Measurements from ENCODE around the gene KIAA0513.

Gene KIAA0513

GRCh38 chr16:85123891-85124635, 96.5 kb downstream of the KIAA0513 start:
- no peak for DNase-seq

GRCh38 chr16:85124636-85125346, 97.2 kb downstream of the KIAA0513 start:
- no peak for DNase-seq

- no peak for DNase-seq
These were observed 98.2 kb downstream of the KIAA0513 start for GRCh38 chr16:85125570-85126393.

GRCh38 chr16:85126394-85126704, 98.8 kb downstream of the KIAA0513 start:
- DNase-seq, result no peak

- no peak for DNase-seq
These were observed 99.2 kb downstream of the KIAA0513 start for GRCh38 chr16:85126705-85127378.

GRCh38 chr16:85127379-85127723, 99.8 kb downstream of the KIAA0513 start:
- no peak for DNase-seq

GRCh38 chr16:85128079-85128837, 100.7 kb downstream of the KIAA0513 start:
- no peak for DNase-seq

GRCh38 chr16:85129876-85130704, 102.5 kb downstream of the KIAA0513 start:
- DNase-seq, result no peak

GRCh38 chr16:85130705-85131028, 103.1 kb downstream of the KIAA0513 start:
- no peak for DNase-seq

- no peak for DNase-seq
These were observed 105.1 kb downstream of the KIAA0513 start for GRCh38 chr16:85132456-85133289.

GRCh38 chr16:85133290-85133599, 105.7 kb downstream of the KIAA0513 start:
- DNase-seq, result no peak

GRCh38 chr16:85134076-85134788, 106.6 kb downstream of the KIAA0513 start:
- DNase-seq, result no peak

- DNase-seq, result no peak
These were observed 107.2 kb downstream of the KIAA0513 start for GRCh38 chr16:85134789-85135142.

GRCh38 chr16:85136213-85136701, 108.7 kb downstream of the KIAA0513 start:
- no peak for DNase-seq

GRCh38 chr16:85136702-85137322, 109.2 kb downstream of the KIAA0513 start:
- no peak for DNase-seq

- DNase-seq, result no peak
These were observed 109.9 kb downstream of the KIAA0513 start for GRCh38 chr16:85137323-85138072.

- no peak for DNase-seq
These were observed 110.7 kb downstream of the KIAA0513 start for GRCh38 chr16:85138073-85138824.
